ENCODE data around the gene SLC39A11. TPM values are rescaled to one million over a fixed set of nuclear protein-coding genes. Genes with fewer than 3 reads are reported as not detected.

SLC39A11 gene
- total RNA-seq, 4 donors from 2014 or later = 36.6 to 75.0 (median 40.2) TPM

GRCh38 chr17:72702998-72703397 is 389.5 kb downstream of the SLC39A11 start:
- no peak for TF ChIP-seq CTCF (IDR thresholded peaks at IDR 0.05; ENCODE audit: low read depth)

DNA sequence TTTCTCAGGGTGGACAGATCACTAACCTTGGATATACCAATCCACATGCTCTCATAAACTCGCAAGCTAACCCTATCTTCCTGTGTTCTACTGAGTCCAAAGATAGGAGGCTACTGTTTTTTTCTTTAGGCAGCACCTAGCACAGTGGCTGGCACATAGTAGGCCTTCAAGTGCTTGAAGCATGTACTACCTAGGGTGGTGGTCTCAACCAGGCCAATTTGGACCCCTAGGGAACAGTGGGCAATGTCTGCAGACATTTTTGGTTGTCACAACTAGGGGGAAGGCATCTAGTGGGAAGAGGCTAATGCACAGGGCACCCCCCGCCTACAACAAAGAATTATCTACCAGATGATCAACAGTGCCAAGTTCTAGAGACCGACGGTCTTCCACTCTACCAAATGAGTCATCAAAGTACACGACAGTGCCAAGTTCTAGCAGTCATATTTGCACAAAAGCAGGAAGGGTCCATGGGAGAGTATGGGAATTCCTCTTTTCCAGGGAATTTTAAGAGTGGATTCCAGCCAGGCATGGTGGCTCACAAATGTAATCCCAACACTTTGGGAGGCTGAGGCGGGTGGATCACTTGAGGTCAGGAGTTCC is 390.3 kb downstream of the SLC39A11 start:
- TF ChIP-seq CTCF (IDR thresholded peaks at IDR 0.05; ENCODE audit: low read depth) = no peak

- TF ChIP-seq CTCF (IDR thresholded peaks at IDR 0.05; ENCODE audit: low read depth) = no peak
These were observed 392.3 kb downstream of the SLC39A11 start for GRCh38 chr17:72700226-72700625.

GRCh38 chr17:72699545-72699944 is 392.9 kb downstream of the SLC39A11 start:
- TF ChIP-seq CTCF (IDR thresholded peaks at IDR 0.05; ENCODE audit: low read depth) = no peak

DNA sequence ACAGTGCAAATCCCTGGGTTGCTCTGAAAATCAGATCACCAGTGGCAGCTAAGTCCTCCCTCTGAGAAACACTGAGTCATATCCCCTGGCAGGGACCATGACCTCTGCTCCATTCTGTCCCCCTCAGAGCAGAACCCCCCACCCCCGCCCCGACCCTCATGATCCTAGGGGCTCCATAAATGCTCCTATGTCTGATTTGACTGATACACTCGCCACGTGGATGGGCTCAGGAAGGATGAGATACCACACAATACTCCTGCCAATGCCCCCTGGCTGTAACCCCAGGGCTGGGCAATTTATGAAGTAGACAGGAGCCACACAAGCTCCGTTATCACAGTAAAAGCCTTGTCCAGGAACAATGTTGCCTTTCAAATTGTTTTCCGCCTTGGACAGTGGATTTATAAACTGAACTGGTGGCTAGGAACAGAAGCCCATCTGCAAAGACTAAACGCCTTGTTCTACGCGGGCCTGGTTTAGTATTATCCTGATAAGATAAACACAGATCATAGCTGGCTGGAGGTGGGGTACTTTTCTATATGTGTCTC is 394.8 kb downstream of the SLC39A11 start:
- no peak for TF ChIP-seq CTCF (IDR thresholded peaks at IDR 0.05; ENCODE audit: low read depth)

GRCh38 chr17:72696721-72697120 is 395.8 kb downstream of the SLC39A11 start:
- TF ChIP-seq CTCF (IDR thresholded peaks at IDR 0.05; ENCODE audit: low read depth) = no peak

- no peak for TF ChIP-seq CTCF (IDR thresholded peaks at IDR 0.05; ENCODE audit: low read depth)
These were observed 396.3 kb downstream of the SLC39A11 start for GRCh38 chr17:72696156-72696555.
